ENCODE measurements around the gene DEPDC7. TPM values are rescaled to one million over a fixed set of nuclear protein-coding genes. Genes with fewer than 3 reads are reported as not detected.

DEPDC7 gene
- total and polyA plus RNA-seq, 2 of the 13 experiments (the other 11 are each of a cell fraction or from before 2014, with no cell fraction given) = 17.3 to 33.3 TPM

GRCh38 chr11:33000181-33000580 is 15.5 kb upstream of the DEPDC7 start (continued):
- TF ChIP-seq STAT5B (CRISPR knock-in tag; IDR thresholded peaks at IDR 0.05) = no peak
- no peak for TF ChIP-seq SUZ12 (IDR thresholded peaks at IDR 0.05; ENCODE audit: low read depth, low read length)
- TF ChIP-seq ZBTB20 (CRISPR knock-in tag; IDR thresholded peaks at IDR 0.05; ENCODE audit: borderline replicate concordance, low read depth) = no peak
- no peak for TF ChIP-seq REL (CRISPR knock-in tag; conservative IDR thresholded peaks at IDR 0.05)
- no peak for TF ChIP-seq FLYWCH1 (CRISPR knock-in tag; IDR thresholded peaks at IDR 0.05)
- no peak for TF ChIP-seq ZNF451 (CRISPR knock-in tag; IDR thresholded peaks at IDR 0.05)
- no peak for TF ChIP-seq TAF15 (IDR thresholded peaks at IDR 0.05; ENCODE audit: low read depth, low read length, poor library complexity, severe bottlenecking)
- TF ChIP-seq IKZF1 (IDR thresholded peaks at IDR 0.05) = no peak
- no peak for TF ChIP-seq SMC3 (IDR thresholded peaks at IDR 0.05; ENCODE audit: low read length)
- TF ChIP-seq, protein P1, sequence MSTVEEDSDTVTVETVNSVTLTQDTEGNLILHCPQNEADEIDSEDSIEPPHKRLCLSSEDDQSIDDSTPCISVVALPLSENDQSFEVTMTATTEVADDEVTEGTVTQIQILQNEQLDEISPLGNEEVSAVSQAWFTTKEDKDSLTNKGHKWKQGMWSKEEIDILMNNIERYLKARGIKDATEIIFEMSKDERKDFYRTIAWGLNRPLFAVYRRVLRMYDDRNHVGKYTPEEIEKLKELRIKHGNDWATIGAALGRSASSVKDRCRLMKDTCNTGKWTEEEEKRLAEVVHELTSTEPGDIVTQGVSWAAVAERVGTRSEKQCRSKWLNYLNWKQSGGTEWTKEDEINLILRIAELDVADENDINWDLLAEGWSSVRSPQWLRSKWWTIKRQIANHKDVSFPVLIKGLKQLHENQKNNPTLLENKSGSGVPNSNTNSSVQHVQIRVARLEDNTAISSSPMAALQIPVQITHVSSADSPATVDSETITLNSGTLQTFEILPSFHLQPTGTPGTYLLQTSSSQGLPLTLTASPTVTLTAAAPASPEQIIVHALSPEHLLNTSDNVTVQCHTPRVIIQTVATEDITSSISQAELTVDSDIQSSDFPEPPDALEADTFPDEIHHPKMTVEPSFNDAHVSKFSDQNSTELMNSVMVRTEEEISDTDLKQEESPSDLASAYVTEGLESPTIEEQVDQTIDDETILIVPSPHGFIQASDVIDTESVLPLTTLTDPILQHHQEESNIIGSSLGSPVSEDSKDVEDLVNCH (CRISPR knock-in tag; IDR thresholded peaks at IDR 0.05) = no peak
- no peak for TF ChIP-seq SMYD3 (CRISPR knock-in tag; IDR thresholded peaks at IDR 0.05)

- in situ Hi-C loops (cut with HindIII; ENCODE audit: extremely low pct_ligation_motif_present, low pct_unique_long_range_greater_than_20kb) (no loop called here), intact Hi-C loops (cut with micrococcal nuclease; ENCODE audit: unreplicated experiment) (loop anchor here (5.0 kb wide), 1 partner anchor 61 kb away; no protein-coding TSS in a partner anchor)
- Histone ChIP-seq H3K4me1 (ENCODE audit: insufficient read depth, low read length) (peaks cover 11% of the 10 kb centered on the region; the same call in 1 of the 2 replicates), H3K27me3 (ENCODE audit: control insufficient read depth in 1 of 2, insufficient read depth in 2 of 2, low read length in 2 of 2) (no peaks in the 10 kb centered on the region), H3K79me2 (ENCODE audit: insufficient read depth, low read length) (no peaks in the 10 kb centered on the region), H3K4me2 (ENCODE audit: low read depth, low read length) (no peak overlapping the region), H4K20me1 (ENCODE audit: insufficient read depth, low read length) (no peaks in the 10 kb centered on the region), H3K9me3 (ENCODE audit: low read length) (no peaks in the 10 kb centered on the region), H3K4me3 (replicated peaks in 1 of 3; ENCODE audit: insufficient read depth in 1 of 3, low read depth in 2 of 3, low read length in 3 of 3) (no peak overlapping the region), H3K36me3 (replicated peaks in 1 of 2; ENCODE audit: control insufficient read depth in 1 of 2, insufficient read depth in 2 of 2, low read length in 2 of 2) (no peaks in the 10 kb centered on the region), H3K9ac (ENCODE audit: insufficient read depth, low read depth, low read length) (no peak overlapping the region), H3K27ac (ENCODE audit: extremely low read length, insufficient read depth, low read length) (no peak overlapping the region), H2AFZ (ENCODE audit: low read length) (no peak overlapping the region)
- WGBS (ENCODE audit: low lambda C conversion rate) = 29% methylated on average over 2 of the region's 6 CpGs
- ChIA-PET POLR2A (interaction anchor here (1.3 to 2.8 kb wide), 2 partner anchors 13 to 15 kb away, joined by 4 to 10 read pairs; partner anchors contain the start of gene DEPDC7), CTCF (ENCODE audit: low intra/inter-chr PET ratio, low total read pairs) (no interaction called here)
- FAIRE-seq = no peak
- peak; percentile 82 for ATAC-seq
- DNase-seq (ENCODE audit: low spot score) = no peak
- BruUV-seq (replicated peaks) = no TSS peak
- no peak for TF ChIP-seq SMARCC2 (IDR thresholded peaks at IDR 0.05)
- TF ChIP-seq U2AF2 (IDR thresholded peaks at IDR 0.05; ENCODE audit: low read depth, low read length) = no peak
- no peak for TF ChIP-seq ZNF34 (CRISPR knock-in tag; IDR thresholded peaks at IDR 0.05; ENCODE audit: borderline replicate concordance)
- TF ChIP-seq ZFX (CRISPR knock-in tag; IDR thresholded peaks at IDR 0.05; ENCODE audit: low read depth) = no peak
- no peak for TF ChIP-seq HMG20A (CRISPR knock-in tag; IDR thresholded peaks at IDR 0.05; ENCODE audit: borderline replicate concordance)
- TF ChIP-seq IKZF1 (IDR thresholded peaks at IDR 0.05) = no peak
- TF ChIP-seq WIZ (CRISPR knock-in tag; IDR thresholded peaks at IDR 0.05) = no peak
- TF ChIP-seq ASH2L (IDR thresholded peaks at IDR 0.05; ENCODE audit: insufficient read length, low read depth, low read length) = no peak
- no peak for TF ChIP-seq RNF2 (conservative IDR thresholded peaks at IDR 0.05; ENCODE audit: low read depth)
- TF ChIP-seq SCMH1 (CRISPR knock-in tag; IDR thresholded peaks at IDR 0.05; ENCODE audit: borderline replicate concordance) = no peak
- TF ChIP-seq, protein P2, sequence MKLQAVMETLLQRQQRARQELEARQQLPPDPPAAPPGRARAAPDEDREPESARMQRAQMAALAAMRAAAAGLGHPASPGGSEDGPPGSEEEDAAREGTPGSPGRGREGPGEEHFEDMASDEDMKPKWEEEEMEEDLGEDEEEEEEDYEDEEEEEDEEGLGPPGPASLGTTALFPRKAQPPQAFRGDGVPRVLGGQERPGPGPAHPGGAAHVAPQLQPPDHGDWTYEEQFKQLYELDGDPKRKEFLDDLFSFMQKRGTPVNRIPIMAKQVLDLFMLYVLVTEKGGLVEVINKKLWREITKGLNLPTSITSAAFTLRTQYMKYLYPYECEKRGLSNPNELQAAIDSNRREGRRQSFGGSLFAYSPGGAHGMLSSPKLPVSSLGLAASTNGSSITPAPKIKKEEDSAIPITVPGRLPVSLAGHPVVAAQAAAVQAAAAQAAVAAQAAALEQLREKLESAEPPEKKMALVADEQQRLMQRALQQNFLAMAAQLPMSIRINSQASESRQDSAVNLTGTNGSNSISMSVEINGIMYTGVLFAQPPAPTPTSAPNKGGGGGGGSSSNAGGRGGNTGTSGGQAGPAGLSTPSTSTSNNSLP (IDR thresholded peaks at IDR 0.05; ENCODE audit: low read depth, low read length) = no peak
- TF ChIP-seq FOXJ3 (CRISPR knock-in tag; IDR thresholded peaks at IDR 0.05; ENCODE audit: borderline replicate concordance) = no peak
These were observed 14.4 kb upstream of the DEPDC7 start for GRCh38 chr11:33001281-33001680.
